GM12892 (cell line): Measurements from ENCODE around the gene FBN1.

Source experiments
- POLR2A ChIP-seq: IDR thresholded peaks from 2 replicates; pipeline ENCODE4 v1.6.1; 2011; ENCODE audit warnings: low read depth, low read length, control low read depth
- POLR2AphosphoS5 ChIP-seq: IDR thresholded peaks from 2 replicates; pipeline ENCODE4 v1.6.1; 2011; ENCODE audit warnings: low read depth, low read length, control low read depth

- TF ChIP-seq POLR2A (no peak), POLR2AphosphoS5 (no peak)
These were observed 7.9 kb downstream of the FBN1 start for GRCh38 chr15:48637639-48638038.
